Gastroesophageal sphincter (tissue), 4 donors: ENCODE data around the gene THOC5. TPM values are rescaled to one million over a fixed set of nuclear protein-coding genes. Genes with fewer than 3 reads are reported as not detected.
"Not testable (repeated sequence)": the region's sequence is repeated elsewhere in the genome, so short reads cannot be mapped to it uniquely, and the experiment has no call there.

Experiments used
- ATAC-seq: fragments of 150-250 bp; one replicate; pipeline ENCODE4 v1.9.1; 2016; ENCODE audit warnings: mild to moderate bottlenecking, moderate library complexity
- H3K27ac ChIP-seq, 4 donors: fragments of 200-600 bp; sonication (generic) in 3 of 4; 1 replicate in 3 of 4; 2 replicates in 1 of 4; pipeline ENCODE4 v1.5.1; 2016 to 2019
- H3K27me3 ChIP-seq: fragments of 200-600 bp; sonication (generic); one replicate; pipeline ENCODE4 v1.5.1; 2019
- H3K36me3 ChIP-seq, 2 donors: fragments of 200-600 bp; sonication (generic); one replicate each; pipeline ENCODE4 v1.5.1; 2019; ENCODE audit warnings: control low read depth in 1 of 2
- H3K4me1 ChIP-seq, 3 donors: fragments of 200-600 bp; sonication (generic); 1 replicate in 2 of 3; 2 replicates in 1 of 3; pipeline ENCODE4 v1.5.1; 2016 to 2019; ENCODE audit warnings: control low read depth in 2 of 3
- H3K4me3 ChIP-seq, 2 donors: fragments of 200-600 bp; sonication (generic); one replicate each; pipeline ENCODE4 v1.5.1; 2019; ENCODE audit warnings: mild to moderate bottlenecking in 1 of 2, moderate library complexity in 1 of 2
- H3K9me3 ChIP-seq, 3 donors: fragments of 200-600 bp; sonication (generic); one replicate each; pipeline ENCODE4 v1.5.1; 2017 to 2019; ENCODE audit warnings: control low read depth in 2 of 3
- EP300 ChIP-seq: sonication (generic); formaldehyde crosslinking; IDR thresholded peaks from one replicate; pipeline ENCODE4 v1.6.1; 2017; ENCODE audit warnings: antibody characterized with exemption, mild to moderate bottlenecking
- POLR2A ChIP-seq, 2 donors: fragments of 450-650 bp; IDR thresholded peaks; one replicate each; pipeline ENCODE4 v1.6.1; 2017; ENCODE audit warnings: antibody characterized with exemption in 2 of 2, mild to moderate bottlenecking in 2 of 2, moderate library complexity in 1 of 2
- POLR2AphosphoS5 ChIP-seq: sonication (generic); formaldehyde crosslinking; IDR thresholded peaks from one replicate; pipeline ENCODE4 v1.6.1; 2017; ENCODE audit warnings: antibody characterized with exemption
- WGBS, 2 donors: methylation state at CpG; one replicate each; pipeline ENCODE4 v1.1.5; 2018; ENCODE audit warnings: low coverage in 1 of 2; 5-methylcytosine and 5-hydroxymethylcytosine counted together
- total RNA-seq, 4 donors: library from RNA; depleted of rRNA; stranded (reverse); fragments of >200 nt; gene quantifications; one replicate each; pipeline ENCODE4 v1.1.0, GENCODE V29; 2016
- TF ChIP-seq, protein P1 (sequence below), 4 experiments: fragments of 200-600 bp in 2 of 4; fragments of 450-650 bp in 2 of 4; sonication (generic) in 1 of 4; IDR thresholded peaks; one replicate each; pipeline ENCODE4 v1.5.1; 2017 to 2019; ENCODE audit warnings: antibody characterized with exemption in 4 of 4, mild to moderate bottlenecking in 2 of 4, moderate library complexity in 2 of 4

Gene THOC5
- total RNA-seq: 10 to 100 TPM; 46.0 to 91.4 (median 58.2) TPM

DNA sequence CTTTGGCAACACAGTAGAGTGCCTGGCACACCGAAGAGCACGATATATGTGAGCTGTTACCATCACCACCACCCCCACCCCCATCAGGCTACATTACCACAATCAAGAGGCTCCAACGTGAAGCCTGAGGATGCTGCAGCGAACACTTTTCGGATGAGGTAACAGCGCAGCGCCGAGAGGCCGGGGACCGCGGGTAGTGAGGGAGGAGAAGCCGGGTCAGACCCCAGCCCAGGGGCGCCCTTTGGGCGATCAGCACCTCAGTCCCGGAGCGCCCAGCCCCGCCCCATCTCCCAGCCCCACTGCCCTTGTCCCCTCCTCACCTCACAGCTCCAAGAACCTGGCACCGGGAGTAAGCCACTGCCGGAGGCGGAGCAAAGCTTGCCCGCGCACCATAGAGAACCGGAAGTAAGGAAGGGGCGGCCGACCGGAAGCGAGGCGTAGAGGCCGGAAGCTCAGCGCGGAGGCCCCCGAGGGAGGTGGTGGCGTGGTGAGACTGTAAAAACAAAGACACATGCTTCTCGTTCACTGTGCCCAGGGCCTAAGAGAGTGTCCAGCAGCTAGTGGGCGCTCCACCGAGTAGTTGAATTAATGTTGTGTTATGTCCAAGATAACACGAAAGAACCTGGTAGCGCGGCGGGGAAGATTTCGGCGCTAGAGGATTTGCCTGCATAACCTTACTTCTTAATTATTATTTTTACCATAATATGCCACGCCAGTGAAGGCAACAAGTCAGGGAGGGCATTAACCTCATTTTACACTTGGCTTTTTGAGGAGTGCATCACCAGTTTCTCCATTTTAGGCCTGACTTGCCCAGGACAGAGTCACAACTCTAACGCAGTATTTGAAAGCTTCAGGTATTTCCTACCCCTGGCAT lies at the start of gene THOC5:
Gene THOC5 (minus strand): TSS at position 407 of the 874 bp plus-strand sequence. CDS start 4,610 bp downstream, outside the sequence.
- ATAC-seq: peak; percentile 100
- WGBS, 2 donors: 0 to 1% methylated on average over 3 to 22 of the region's 44 CpGs
- no peaks in the 10 kb centered on the region for H3K27me3 ChIP-seq
- peaks cover 0 to 54% of the 10 kb centered on the region in 2 donors for H3K36me3 ChIP-seq
- peak within 1 kb of the TSS; percentile 21 to 87 (median 86) for H3K27ac ChIP-seq
- peak within 1 kb of the TSS; percentile 46 to 84 for H3K4me3 ChIP-seq
- TF ChIP-seq, protein P1, sequence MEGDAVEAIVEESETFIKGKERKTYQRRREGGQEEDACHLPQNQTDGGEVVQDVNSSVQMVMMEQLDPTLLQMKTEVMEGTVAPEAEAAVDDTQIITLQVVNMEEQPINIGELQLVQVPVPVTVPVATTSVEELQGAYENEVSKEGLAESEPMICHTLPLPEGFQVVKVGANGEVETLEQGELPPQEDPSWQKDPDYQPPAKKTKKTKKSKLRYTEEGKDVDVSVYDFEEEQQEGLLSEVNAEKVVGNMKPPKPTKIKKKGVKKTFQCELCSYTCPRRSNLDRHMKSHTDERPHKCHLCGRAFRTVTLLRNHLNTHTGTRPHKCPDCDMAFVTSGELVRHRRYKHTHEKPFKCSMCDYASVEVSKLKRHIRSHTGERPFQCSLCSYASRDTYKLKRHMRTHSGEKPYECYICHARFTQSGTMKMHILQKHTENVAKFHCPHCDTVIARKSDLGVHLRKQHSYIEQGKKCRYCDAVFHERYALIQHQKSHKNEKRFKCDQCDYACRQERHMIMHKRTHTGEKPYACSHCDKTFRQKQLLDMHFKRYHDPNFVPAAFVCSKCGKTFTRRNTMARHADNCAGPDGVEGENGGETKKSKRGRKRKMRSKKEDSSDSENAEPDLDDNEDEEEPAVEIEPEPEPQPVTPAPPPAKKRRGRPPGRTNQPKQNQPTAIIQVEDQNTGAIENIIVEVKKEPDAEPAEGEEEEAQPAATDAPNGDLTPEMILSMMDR (IDR thresholded peaks at IDR 0.05): peak in 3 of 4 experiments; percentile 34 to 84 (median 66)
- TF ChIP-seq EP300 (no peak), POLR2AphosphoS5 (peak; percentile 77), POLR2A (IDR thresholded peaks at IDR 0.05) (peak; percentile 40 to 42)
- peaks cover 0 to 20% (median 9%) of the 10 kb centered on the region in 3 donors for H3K4me1 ChIP-seq
- no peaks in the 10 kb centered on the region for H3K9me3 ChIP-seq

- 100% methylated on average over 1 of the region's 3 CpGs; no CpG with 5 or more reads in 1 of the 2 donors for WGBS, 2 donors
- Histone ChIP-seq H3K27me3 (no peaks in the 10 kb centered on the region), H3K4me3 (no peak overlapping the region), H3K4me1 (peaks cover 0 to 7% (median 0%) of the 10 kb centered on the region in 3 donors), H3K27ac (no peak overlapping the region), H3K36me3 (no peaks in the 10 kb centered on the region), H3K9me3 (no peaks in the 10 kb centered on the region)
- ATAC-seq: no peak
- TF ChIP-seq POLR2A (IDR thresholded peaks at IDR 0.05): no peak
- TF ChIP-seq, protein P1 (IDR thresholded peaks at IDR 0.05): no peak
- no peak for TF ChIP-seq EP300
- no peak for TF ChIP-seq POLR2AphosphoS5
These were observed 45.1 kb upstream of the THOC5 start for GRCh38 chr22:29598684-29599020.

DNA sequence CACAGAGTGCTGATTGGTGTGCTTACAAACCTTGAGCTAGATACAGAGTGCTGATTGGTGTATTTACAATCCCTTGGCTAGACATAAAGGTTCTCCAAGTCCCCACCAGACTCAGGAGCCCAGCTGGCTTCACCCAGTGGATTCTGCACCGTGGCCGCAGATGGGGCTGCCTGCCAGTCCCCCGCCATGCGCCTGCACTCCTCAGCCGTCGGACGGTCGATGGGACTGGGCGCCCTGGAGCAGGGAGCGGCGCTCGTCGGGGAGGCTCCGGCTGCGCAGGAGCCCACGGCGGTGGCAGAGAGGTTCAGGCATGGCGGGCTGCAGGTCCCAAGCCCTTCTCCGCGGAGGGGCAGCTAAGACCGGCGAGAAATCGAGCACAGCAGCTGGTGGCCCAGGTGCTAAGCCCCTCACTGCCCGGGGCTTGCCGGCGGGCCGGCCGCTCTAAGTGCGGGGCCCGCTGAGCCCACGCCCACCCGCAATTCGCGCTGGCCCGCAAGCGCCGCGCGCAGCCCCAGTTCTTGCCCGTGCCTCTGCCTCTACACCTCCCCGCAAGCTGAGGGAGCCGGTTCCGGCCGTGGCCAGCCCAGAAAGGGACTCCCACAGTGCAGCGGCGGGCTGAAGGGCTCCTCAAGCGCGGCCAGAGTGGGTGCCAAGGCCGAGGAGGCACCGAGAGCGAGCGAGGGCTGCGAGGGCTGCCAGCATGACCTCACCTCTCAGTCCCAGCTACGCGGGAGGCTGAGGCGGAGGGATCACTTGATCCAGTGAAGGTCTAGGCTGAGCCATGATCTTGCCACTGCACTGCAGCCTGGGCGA lies 44.5 kb upstream of the THOC5 start:
- H3K27me3 ChIP-seq, H3K27ac ChIP-seq, H3K36me3 ChIP-seq, H3K4me1 ChIP-seq, ATAC-seq, H3K9me3 ChIP-seq, H3K4me3 ChIP-seq: not testable (repeated sequence)
- WGBS, 2 donors: 83% methylated on average over 4 of the region's 57 CpGs; no CpG with 5 or more reads in 1 of the 2 donors

- Histone ChIP-seq H3K9me3 (no peaks in the 10 kb centered on the region), H3K27me3 (no peaks in the 10 kb centered on the region), H3K4me1 (no peaks in the 10 kb centered on the region), H3K36me3 (no peaks in the 10 kb centered on the region), H3K27ac (no peak overlapping the region), H3K4me3 (no peak overlapping the region)
- ATAC-seq: no peak
- TF ChIP-seq POLR2AphosphoS5: no peak
- TF ChIP-seq, protein P1 (IDR thresholded peaks at IDR 0.05): no peak
- 88 to 96% methylated on average over 4 to 6 of the region's 10 CpGs for WGBS, 2 donors
These were observed 42.9 kb upstream of the THOC5 start for GRCh38 chr22:29596408-29596807.

DNA sequence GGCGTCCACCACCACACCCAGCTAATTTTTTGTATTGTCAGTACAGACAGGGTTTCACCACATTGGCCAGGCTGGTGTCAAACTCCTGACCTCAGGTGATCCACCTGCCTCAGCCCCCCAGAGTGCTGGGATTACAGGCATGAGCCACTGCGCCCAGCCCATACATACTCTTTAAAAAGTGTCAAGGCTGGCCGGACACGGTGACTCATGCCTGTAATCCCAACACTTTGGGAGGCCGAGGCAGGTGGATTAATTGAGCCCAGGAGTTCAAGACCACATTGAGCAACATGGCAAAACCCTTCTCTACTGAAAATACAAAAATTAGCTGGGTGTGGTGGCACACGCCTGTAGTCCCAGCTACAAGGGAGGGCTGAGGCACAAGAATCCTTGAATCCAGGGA lies 40.9 kb upstream of the THOC5 start:
- H3K9me3 ChIP-seq, H3K27me3 ChIP-seq, H3K4me3 ChIP-seq, ATAC-seq, H3K36me3 ChIP-seq, H3K4me1 ChIP-seq, H3K27ac ChIP-seq: not testable (repeated sequence)
- 83% methylated on average over 3 of the region's 6 CpGs; no CpG with 5 or more reads in 1 of the 2 donors for WGBS, 2 donors
